OCI-LY3 (cell line): ENCODE data around the gene JAZF1.

Source experiments
- EZH2phosphoT487 ChIP-seq: fragments of 200-600 bp; shearing (Covaris generic); IDR thresholded peaks from 2 replicates; pipeline ENCODE4 v1.6.1; 2018; ENCODE audit warnings: antibody characterized with exemption, mixed run types, low read depth
- TF ChIP-seq, protein P1 (sequence below): fragments of 200-600, 300-600 bp; sonication (generic); IDR thresholded peaks from 2 replicates; pipeline ENCODE4 v1.5.1; 2014; ENCODE audit warnings: antibody characterized with exemption, low read length, low read depth

DNA sequence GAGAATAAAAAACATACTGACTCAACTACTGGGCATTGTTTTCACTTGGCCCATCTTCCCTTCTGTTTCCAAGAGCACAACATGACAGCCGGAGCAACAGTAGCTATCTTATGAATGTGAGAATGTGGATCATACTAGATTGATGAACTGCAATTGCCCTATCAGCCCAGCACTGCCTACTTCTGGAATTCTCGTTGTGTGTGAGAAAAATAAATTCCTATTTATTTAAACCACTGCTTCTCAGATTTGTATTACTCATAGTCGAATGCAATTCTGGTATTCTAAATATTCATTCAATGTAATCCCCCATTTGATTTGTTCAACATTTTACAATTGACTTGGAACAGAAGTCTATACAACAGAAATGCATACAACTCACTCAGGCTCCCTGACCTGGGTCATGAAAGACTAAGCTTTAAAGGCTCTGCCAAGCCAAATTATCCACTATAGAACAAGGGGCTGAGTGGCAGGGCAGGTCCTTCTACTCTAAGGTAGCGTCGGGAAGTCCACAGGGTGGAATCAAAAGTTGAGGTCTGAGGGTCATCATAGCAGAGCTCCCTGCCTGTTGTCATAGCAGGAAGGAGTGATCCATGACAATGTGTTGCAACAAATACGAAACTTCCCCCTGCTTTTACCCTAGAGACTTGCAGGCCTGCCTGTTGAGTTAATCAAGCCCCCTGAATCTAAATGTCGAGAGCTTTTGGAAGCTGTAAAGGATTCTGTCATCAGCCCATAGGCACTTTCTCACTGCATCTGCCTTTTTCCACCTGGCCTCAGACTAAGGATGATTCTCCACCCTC lies 12.4 kb upstream of the JAZF1 start:
- TF ChIP-seq, protein P1, sequence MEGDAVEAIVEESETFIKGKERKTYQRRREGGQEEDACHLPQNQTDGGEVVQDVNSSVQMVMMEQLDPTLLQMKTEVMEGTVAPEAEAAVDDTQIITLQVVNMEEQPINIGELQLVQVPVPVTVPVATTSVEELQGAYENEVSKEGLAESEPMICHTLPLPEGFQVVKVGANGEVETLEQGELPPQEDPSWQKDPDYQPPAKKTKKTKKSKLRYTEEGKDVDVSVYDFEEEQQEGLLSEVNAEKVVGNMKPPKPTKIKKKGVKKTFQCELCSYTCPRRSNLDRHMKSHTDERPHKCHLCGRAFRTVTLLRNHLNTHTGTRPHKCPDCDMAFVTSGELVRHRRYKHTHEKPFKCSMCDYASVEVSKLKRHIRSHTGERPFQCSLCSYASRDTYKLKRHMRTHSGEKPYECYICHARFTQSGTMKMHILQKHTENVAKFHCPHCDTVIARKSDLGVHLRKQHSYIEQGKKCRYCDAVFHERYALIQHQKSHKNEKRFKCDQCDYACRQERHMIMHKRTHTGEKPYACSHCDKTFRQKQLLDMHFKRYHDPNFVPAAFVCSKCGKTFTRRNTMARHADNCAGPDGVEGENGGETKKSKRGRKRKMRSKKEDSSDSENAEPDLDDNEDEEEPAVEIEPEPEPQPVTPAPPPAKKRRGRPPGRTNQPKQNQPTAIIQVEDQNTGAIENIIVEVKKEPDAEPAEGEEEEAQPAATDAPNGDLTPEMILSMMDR: no peak
- no peak for TF ChIP-seq EZH2phosphoT487
